SIG-M5 treated with dmso at 0.1 percent for 504 hours (cell line): ENCODE data around the gene SLC25A28.
"Not testable (repeated sequence)": the region's sequence is repeated elsewhere in the genome, so short reads cannot be mapped to it uniquely, and the experiment has no call there.

Experiments used
- DNase-seq: peaks from one replicate; lab custom pipeline; 2025; ENCODE audit not compliant: unreplicated experiment; lab: John Stamatoyannopoulos, UW

Gene SLC25A28

GRCh38 chr10:99628923-99629624, 8.8 kb upstream of the SLC25A28 start:
- DNase-seq = no peak

- DNase-seq = not testable (repeated sequence)
Observed at GRCh38 chr10:99625124-99625523, 4.9 kb upstream of the SLC25A28 start.

- DNase-seq = no peak
Observed at GRCh38 chr10:99623919-99624318, 3.7 kb upstream of the SLC25A28 start.

GRCh38 chr10:99621454-99622251, 1.4 kb upstream of the SLC25A28 start:
- peak; percentile 72 for DNase-seq

GRCh38 chr10:99620711-99621453, 643 bp upstream of the SLC25A28 start:
- DNase-seq = peak; percentile 76

- peak; percentile 66 for DNase-seq
Observed at GRCh38 chr10:99619090-99619800, 994 bp downstream of the SLC25A28 start.

GRCh38 chr10:99617696-99618095, 2.5 kb downstream of the SLC25A28 start:
- no peak for DNase-seq

GRCh38 chr10:99615426-99615825, 4.8 kb downstream of the SLC25A28 start:
- no peak for DNase-seq

- DNase-seq = peak; percentile 44
Observed at GRCh38 chr10:99612167-99612831, 7.9 kb downstream of the SLC25A28 start.

GRCh38 chr10:99611326-99611725, 8.9 kb downstream of the SLC25A28 start:
- no peak for DNase-seq

- no peak for DNase-seq
Observed at GRCh38 chr10:99610221-99610620, 10.0 kb downstream of the SLC25A28 start.

GRCh38 chr10:99609186-99609585, 11.1 kb downstream of the SLC25A28 start:
- no peak for DNase-seq

GRCh38 chr10:99605351-99605750, 14.9 kb downstream of the SLC25A28 start:
- peak; percentile 10 for DNase-seq

- DNase-seq = no peak
Observed at GRCh38 chr10:99604862-99605261, 15.4 kb downstream of the SLC25A28 start.

GRCh38 chr10:99598781-99599509, 21.3 kb downstream of the SLC25A28 start:
- no peak for DNase-seq

- DNase-seq = no peak
Observed at GRCh38 chr10:99598011-99598410, 22.2 kb downstream of the SLC25A28 start.

- DNase-seq = not testable (repeated sequence)
Observed at GRCh38 chr10:99596708-99597107, 23.5 kb downstream of the SLC25A28 start.

- no peak for DNase-seq
Observed at GRCh38 chr10:99595770-99596465, 24.3 kb downstream of the SLC25A28 start.

- DNase-seq = no peak
Observed at GRCh38 chr10:99595236-99595635, 25.0 kb downstream of the SLC25A28 start.
